ENCODE measurements around the gene MACF1.

DNA sequence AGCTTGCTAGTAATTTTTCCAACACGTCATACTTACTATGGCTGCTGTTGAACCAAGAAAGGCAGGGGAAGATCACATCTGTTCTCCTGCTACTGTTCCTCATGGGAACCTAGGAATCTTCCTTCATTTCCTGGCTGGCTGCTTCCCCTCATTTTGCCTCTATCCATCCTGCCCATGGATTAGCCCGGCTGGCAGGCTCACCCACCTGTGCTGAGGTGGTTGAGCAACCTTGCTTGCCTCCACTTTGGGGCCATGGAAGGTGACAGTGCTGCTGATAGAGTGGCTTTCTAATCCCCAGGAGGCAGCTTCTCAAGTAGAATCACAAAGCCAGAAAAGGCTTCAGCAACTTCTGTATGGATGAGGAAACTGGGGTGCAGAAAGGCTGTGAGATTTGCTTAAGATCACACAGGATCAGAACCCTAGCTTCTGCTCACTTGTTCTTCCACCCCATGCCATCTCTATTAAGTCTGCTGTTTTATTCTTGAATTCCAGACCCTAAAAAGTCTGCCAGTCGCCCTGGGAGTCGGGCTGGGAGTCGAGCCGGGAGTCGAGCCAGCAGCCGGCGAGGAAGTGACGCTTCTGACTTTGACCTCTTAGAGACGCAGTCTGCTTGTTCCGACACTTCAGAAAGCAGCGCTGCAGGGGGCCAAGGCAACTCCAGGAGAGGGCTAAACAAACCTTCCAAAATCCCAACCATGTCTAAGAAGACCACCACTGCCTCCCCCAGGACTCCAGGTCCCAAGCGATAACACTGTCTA is 280.7 kb downstream of the MACF1 start:
- TF ChIP-seq, protein P1, sequence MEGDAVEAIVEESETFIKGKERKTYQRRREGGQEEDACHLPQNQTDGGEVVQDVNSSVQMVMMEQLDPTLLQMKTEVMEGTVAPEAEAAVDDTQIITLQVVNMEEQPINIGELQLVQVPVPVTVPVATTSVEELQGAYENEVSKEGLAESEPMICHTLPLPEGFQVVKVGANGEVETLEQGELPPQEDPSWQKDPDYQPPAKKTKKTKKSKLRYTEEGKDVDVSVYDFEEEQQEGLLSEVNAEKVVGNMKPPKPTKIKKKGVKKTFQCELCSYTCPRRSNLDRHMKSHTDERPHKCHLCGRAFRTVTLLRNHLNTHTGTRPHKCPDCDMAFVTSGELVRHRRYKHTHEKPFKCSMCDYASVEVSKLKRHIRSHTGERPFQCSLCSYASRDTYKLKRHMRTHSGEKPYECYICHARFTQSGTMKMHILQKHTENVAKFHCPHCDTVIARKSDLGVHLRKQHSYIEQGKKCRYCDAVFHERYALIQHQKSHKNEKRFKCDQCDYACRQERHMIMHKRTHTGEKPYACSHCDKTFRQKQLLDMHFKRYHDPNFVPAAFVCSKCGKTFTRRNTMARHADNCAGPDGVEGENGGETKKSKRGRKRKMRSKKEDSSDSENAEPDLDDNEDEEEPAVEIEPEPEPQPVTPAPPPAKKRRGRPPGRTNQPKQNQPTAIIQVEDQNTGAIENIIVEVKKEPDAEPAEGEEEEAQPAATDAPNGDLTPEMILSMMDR (IDR thresholded peaks at IDR 0.05; ENCODE audit: low read length): no peak
- no peak for TF ChIP-seq EZH2phosphoT487 (IDR thresholded peaks at IDR 0.05; ENCODE audit: low read length)
